Measurements from ENCODE around the gene ZBTB32. TPM values are rescaled to one million over a fixed set of nuclear protein-coding genes. Genes with fewer than 3 reads are reported as not detected.

ZBTB32 gene
- total RNA-seq, 2 donors from 2014 or later, result not detected

DNA sequence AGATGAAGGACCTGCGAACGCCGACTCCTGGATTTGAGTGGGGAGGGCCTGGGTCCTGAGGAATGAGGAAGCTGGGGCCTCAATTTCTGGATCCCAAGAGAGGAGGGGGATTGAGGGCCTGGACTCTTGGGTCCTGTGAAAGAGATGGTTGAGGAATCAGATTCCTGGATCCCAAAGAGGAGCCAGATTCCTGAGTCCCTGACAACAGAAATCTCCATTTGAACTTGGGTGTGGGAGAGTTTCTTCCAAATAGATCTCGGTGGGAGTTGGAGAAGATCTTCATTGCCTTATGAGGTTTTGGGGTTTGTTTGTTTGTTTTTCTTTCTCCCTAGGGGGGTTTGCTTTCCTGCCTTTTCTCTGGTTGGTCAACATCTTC, 41.7 kb downstream of the ZBTB32 start:
- Histone ChIP-seq H3K27me3 (no peaks in the 10 kb centered on the region), H3K27ac (peak overlapping the region; percentile 100), H3K4me1 (peaks cover 0 to 46% of the 10 kb centered on the region in 2 donors), H3K36me3 (no peaks in the 10 kb centered on the region), H3K9me3 (no peaks in the 10 kb centered on the region), H3K4me3 (peak overlapping the region; percentile 78 to 94)
- TF ChIP-seq, protein P1, sequence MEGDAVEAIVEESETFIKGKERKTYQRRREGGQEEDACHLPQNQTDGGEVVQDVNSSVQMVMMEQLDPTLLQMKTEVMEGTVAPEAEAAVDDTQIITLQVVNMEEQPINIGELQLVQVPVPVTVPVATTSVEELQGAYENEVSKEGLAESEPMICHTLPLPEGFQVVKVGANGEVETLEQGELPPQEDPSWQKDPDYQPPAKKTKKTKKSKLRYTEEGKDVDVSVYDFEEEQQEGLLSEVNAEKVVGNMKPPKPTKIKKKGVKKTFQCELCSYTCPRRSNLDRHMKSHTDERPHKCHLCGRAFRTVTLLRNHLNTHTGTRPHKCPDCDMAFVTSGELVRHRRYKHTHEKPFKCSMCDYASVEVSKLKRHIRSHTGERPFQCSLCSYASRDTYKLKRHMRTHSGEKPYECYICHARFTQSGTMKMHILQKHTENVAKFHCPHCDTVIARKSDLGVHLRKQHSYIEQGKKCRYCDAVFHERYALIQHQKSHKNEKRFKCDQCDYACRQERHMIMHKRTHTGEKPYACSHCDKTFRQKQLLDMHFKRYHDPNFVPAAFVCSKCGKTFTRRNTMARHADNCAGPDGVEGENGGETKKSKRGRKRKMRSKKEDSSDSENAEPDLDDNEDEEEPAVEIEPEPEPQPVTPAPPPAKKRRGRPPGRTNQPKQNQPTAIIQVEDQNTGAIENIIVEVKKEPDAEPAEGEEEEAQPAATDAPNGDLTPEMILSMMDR (IDR thresholded peaks at IDR 0.05), result no peak
- no peak for DNase-seq (ENCODE audit: low spot score)

DNA sequence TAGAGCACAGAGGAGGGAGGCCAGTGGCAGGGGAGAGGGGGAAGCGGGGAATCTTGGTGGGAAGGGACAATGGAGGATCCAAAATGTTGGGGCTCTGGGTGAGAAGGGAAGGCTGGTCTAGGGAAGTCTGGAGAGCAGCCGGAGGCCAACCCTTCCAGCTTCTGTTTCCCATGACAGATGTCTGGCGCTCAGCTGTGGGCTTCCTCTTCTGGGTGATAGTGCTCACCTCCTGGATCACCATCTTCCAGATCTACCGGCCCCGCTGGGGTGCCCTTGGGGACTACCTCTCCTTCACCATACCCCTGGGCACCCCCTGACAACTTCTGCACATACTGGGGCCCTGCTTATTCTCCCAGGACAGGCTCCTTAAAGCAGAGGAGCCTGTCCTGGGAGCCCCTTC, 42.2 kb downstream of the ZBTB32 start:
- Histone ChIP-seq H3K27me3 (no peaks in the 10 kb centered on the region), H3K4me3 (no peak overlapping the region), H3K9me3 (no peaks in the 10 kb centered on the region), H3K4me1 (peaks cover 0 to 44% of the 10 kb centered on the region in 2 donors), H3K27ac (no peak overlapping the region), H3K36me3 (no peaks in the 10 kb centered on the region)
- TF ChIP-seq, protein P1 (IDR thresholded peaks at IDR 0.05), result no peak
- no peak for DNase-seq (ENCODE audit: low spot score)

DNA sequence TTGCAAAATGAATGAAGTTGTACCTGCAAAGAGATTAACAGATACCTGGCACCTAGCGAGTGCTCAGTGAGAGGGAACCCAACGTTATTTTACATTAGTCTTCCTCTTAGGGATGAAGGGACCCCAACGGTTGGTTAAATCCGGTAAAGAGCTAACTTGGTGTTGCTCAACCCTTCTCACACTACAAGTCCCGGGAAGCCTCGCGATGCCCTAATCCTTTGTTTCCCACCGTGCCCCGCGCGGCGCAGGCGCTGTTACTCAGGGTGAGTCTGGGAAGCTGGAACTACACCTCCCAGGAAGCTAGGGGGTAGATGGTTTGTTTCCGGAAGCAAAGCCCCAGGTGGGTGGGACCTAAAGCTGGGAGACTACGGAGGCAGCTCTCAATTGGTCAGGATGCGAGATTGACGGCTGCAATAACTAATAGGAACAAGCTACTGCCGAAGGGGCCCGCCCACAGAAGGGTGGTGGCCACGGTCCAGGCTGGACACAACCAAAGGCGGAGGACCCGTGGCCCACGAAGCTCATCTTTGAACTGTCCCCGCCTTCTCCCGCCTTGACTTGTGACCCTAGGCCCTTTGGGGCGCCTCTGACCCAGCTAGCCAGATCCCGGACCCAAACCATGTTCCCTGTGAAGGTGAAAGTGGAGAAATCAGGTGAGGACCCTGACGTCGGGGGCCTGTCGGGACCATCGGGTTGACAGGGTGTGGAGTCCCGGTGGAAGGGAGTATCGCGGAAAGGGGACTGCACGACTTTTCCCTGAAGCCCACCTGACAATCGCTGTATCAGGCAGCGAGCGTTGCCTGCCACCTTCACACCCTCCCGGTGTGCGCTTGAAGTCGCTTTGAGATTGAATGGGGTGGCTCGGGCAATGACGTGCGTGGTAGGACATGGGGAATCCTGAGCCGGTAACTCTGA, 44.0 kb downstream of the ZBTB32 start, which contains the start of gene LIN37:
LIN37 (plus strand) TSS at position 471 of the 915 bp plus-strand sequence; CDS start at position 620, 149 bp downstream.
- DNase-seq (ENCODE audit: low spot score), result peak; percentile 100
- H3K27ac ChIP-seq, result peak within 1 kb of the TSS; percentile 82 to 87
- TF ChIP-seq, protein P1 (IDR thresholded peaks at IDR 0.05), result no peak
- H3K36me3 ChIP-seq, result peaks cover 15% of the 10 kb centered on the region
- peaks cover 0 to 44% of the 10 kb centered on the region in 2 donors for H3K4me1 ChIP-seq
- no peaks in the 10 kb centered on the region for H3K9me3 ChIP-seq
- H3K27me3 ChIP-seq, result no peaks in the 10 kb centered on the region
- peak within 1 kb of the TSS; percentile 88 to 94 for H3K4me3 ChIP-seq

DNA sequence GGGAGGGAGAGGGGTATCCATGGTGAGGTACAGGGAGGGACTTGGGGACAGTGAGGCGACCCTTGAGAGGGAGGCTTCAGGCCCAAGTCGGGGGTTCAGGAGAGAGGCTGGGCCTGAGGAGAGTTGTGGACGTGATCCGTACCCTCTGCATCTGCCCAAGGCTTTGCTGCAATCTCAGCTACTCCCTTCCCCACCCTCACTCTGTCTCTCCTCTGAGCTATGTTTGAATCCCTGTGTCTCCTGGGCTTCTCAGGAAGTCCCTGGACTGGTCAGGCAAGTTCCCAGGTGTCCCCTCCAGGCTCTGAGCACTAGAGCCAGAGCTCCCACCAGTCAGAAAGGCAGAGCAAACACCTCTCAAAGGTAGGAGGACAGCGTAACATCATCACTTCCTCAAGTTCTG, 45.8 kb downstream of the ZBTB32 start:
- Histone ChIP-seq H3K27me3 (no peaks in the 10 kb centered on the region), H3K27ac (no peak overlapping the region), H3K9me3 (no peaks in the 10 kb centered on the region), H3K4me1 (peaks cover 0 to 36% of the 10 kb centered on the region in 2 donors), H3K4me3 (no peak overlapping the region), H3K36me3 (peaks cover 28% of the 10 kb centered on the region)
- TF ChIP-seq, protein P1 (IDR thresholded peaks at IDR 0.05), result no peak
- no peak for DNase-seq (ENCODE audit: low spot score)

DNA sequence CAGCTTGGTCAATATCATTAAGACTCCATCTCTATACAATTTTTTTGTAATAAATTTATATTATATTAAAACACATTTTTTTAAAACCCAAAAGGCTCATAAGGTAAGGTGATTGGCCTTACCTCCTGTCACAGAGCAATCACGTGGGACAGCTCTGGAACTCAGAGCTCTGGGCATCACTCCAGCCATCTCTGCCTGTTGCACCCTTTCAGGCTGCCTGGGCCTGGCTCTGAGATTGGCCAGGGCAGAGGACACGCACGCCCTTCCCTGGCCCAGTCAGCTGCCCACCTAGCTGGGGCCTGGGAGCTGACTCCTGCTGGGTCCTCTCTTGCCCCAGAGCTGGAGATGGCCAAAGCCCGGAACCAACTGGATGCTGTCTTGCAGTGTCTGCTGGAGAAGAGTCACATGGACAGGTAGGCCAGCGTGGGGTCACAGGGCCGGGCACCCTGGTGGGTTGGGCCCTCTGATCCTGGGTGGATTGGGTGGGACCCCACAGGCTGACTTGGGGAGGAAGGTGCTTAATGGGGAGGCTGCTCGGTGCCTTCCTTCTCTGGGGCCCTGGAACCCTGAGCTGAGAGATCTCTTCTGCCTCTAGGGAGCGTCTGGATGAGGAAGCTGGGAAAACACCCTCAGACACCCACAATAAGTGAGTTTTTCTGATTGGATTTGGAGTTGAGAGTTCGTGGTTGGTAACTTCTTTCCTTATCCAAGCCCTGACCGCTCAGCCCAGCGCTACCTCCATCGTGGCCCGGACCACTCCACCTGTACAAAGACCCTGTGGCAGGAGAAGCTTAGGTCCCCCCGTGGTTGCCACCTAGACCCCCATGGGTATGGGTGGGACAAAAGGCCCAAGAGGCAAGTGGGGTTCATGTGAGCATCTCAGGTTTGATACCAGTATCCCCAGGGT, 47.7 kb downstream of the ZBTB32 start:
- Histone ChIP-seq H3K4me1 (peaks cover 0 to 44% of the 10 kb centered on the region in 2 donors), H3K27me3 (no peaks in the 10 kb centered on the region), H3K9me3 (no peaks in the 10 kb centered on the region), H3K36me3 (peaks cover 28% of the 10 kb centered on the region), H3K27ac (no peak overlapping the region), H3K4me3 (no peak overlapping the region)
- TF ChIP-seq, protein P1 (IDR thresholded peaks at IDR 0.05), result no peak
- no peak for DNase-seq (ENCODE audit: low spot score)

Data from right atrium auricular region (tissue), 2 donors.